Body of pancreas (tissue), 4 donors: ENCODE data around the gene COBL. TPM values are rescaled to one million over a fixed set of nuclear protein-coding genes. Genes with fewer than 3 reads are reported as not detected.

Experiments used
- ATAC-seq: fragments of 150-250 bp; one replicate; pipeline ENCODE4 v1.9.1; 2016
- DNase-seq, 4 donors: peaks; one replicate each; pipeline ENCODE4 v3.0.0-alpha.2; 2019
- H3K27ac ChIP-seq, 4 donors: fragments of 200-600 bp; sonication (generic); 1 replicate in 3 of 4; 2 replicates in 1 of 4; pipeline versions ENCODE4 v1.5.1 to v1.6.1; 2016 to 2019; ENCODE audit warnings: mild to moderate bottlenecking in 1 of 4, mixed read lengths in 1 of 4, moderate library complexity in 1 of 4
- H3K27me3 ChIP-seq, 2 donors: fragments of 200-600 bp; sonication (generic); one replicate each; pipeline ENCODE4 v1.6.0; 2016; ENCODE audit warnings: mild to moderate bottlenecking in 1 of 2
- H3K36me3 ChIP-seq, 2 donors: fragments of 200-600 bp; sonication (generic); replicated peaks in 1 of 2; 2 replicates each; pipeline ENCODE4 v1.5.1; 2016; ENCODE audit warnings: low read depth in 2 of 2; ENCODE audit not compliant: insufficient read depth in 1 of 2
- H3K4me1 ChIP-seq: fragments of 200-600 bp; sonication (generic); one replicate; pipeline ENCODE4 v1.6.0; 2016
- H3K4me3 ChIP-seq, 2 donors: fragments of 200-600 bp; sonication (generic); 1 replicate in 1 of 2; 2 replicates in 1 of 2; pipeline ENCODE4 v1.5.1; 2016 to 2019
- H3K9me3 ChIP-seq, 3 donors: fragments of 200-600 bp; sonication (generic); 1 replicate in 2 of 3; 2 replicates in 1 of 3; pipeline ENCODE4 v1.5.1; 2016
- CTCF ChIP-seq, 7 experiments: fragments of 450-650 bp in 4 of 7; fragments of 200-600 bp in 3 of 7; sonication (generic) in 3 of 7; IDR thresholded peaks; one replicate each; pipeline ENCODE4 v1.5.1; 2016 to 2019; ENCODE audit warnings: antibody characterized with exemption in 7 of 7
- POLR2A ChIP-seq, 3 donors: fragments of 450-650 bp; IDR thresholded peaks; one replicate each; pipeline ENCODE4 v1.6.1; 2016; ENCODE audit warnings: antibody characterized with exemption in 3 of 3, mild to moderate bottlenecking in 2 of 3
- WGBS, 2 donors: methylation state at CpG; one replicate each; pipeline ENCODE4 v1.1.5; 2017; 5-methylcytosine and 5-hydroxymethylcytosine counted together
- intact Hi-C: fragments of 100-400 bp; cut with DNase I; formaldehyde crosslinking; loops from one replicate; pipeline ENCODE4 v1.15.1; 2023
- total RNA-seq, 2 donors: library from RNA; depleted of rRNA; stranded (reverse); fragments of >200 nt; gene quantifications; one replicate each; pipeline ENCODE4 v1.1.0, GENCODE V29; 2016

The COBL gene
- total RNA-seq, 2 donors from 2014 or later = 22.3 to 25.4 TPM

- Histone ChIP-seq H3K27me3 (no peaks in the 10 kb centered on the region), H3K4me1 (peaks cover 11% of the 10 kb centered on the region), H3K36me3 (no peaks in the 10 kb centered on the region), H3K27ac (no peak overlapping the region), H3K9me3 (no peaks in the 10 kb centered on the region), H3K4me3 (no peak overlapping the region)
- intact Hi-C loops = no loop called here
- no peak for ATAC-seq
- TF ChIP-seq CTCF (IDR thresholded peaks at IDR 0.05) (no peak), POLR2A (IDR thresholded peaks at IDR 0.05) (no peak)
- WGBS, 2 donors = 90 to 94% methylated on average over 9 of the region's 9 CpGs
- DNase-seq = no peak
These were observed 9.8 kb downstream of the COBL start for GRCh38 chr7:51306761-51307160.

- no peaks in the 10 kb centered on the region for H3K9me3 ChIP-seq
- 76% methylated on average over 6 of the region's 6 CpGs for WGBS, 2 donors
- H3K27ac ChIP-seq = no peak overlapping the region
- ATAC-seq = no peak
- TF ChIP-seq POLR2A (IDR thresholded peaks at IDR 0.05) = no peak
- no peak for TF ChIP-seq CTCF (IDR thresholded peaks at IDR 0.05)
- no peaks in the 10 kb centered on the region for H3K36me3 ChIP-seq
- H3K27me3 ChIP-seq = no peaks in the 10 kb centered on the region
- no peak for DNase-seq
- peaks cover 11% of the 10 kb centered on the region for H3K4me1 ChIP-seq
- H3K4me3 ChIP-seq = no peak overlapping the region
- intact Hi-C loops = no loop called here
These were observed 11.9 kb downstream of the COBL start for GRCh38 chr7:51304729-51305128.

GRCh38 chr7:51303142-51303525 lies 13.5 kb downstream of the COBL start:
- 82 to 88% methylated on average over 10 of the region's 10 CpGs for WGBS, 2 donors
- no peaks in the 10 kb centered on the region for H3K36me3 ChIP-seq
- DNase-seq = no peak

GRCh38 chr7:51301806-51302205 lies 14.8 kb downstream of the COBL start:
- TF ChIP-seq CTCF (IDR thresholded peaks at IDR 0.05) = no peak
- TF ChIP-seq POLR2A (IDR thresholded peaks at IDR 0.05) = no peak
- intact Hi-C loops = no loop called here
- Histone ChIP-seq H3K36me3 (no peaks in the 10 kb centered on the region), H3K9me3 (no peaks in the 10 kb centered on the region), H3K27ac (no peak overlapping the region), H3K27me3 (no peaks in the 10 kb centered on the region), H3K4me1 (no peaks in the 10 kb centered on the region), H3K4me3 (no peak overlapping the region)
- 99% methylated on average over 4 of the region's 4 CpGs; no CpG with 5 or more reads in 1 of the 2 donors for WGBS, 2 donors
- no peak for DNase-seq
- ATAC-seq = no peak

More at GRCh38 chr7:51303142-51303525, 13.5 kb downstream of the COBL start:
- Histone ChIP-seq H3K9me3 (no peaks in the 10 kb centered on the region), H3K27me3 (no peaks in the 10 kb centered on the region), H3K4me3 (no peak overlapping the region), H3K27ac (peak overlapping the region in 3 of 4 donors; percentile 50 to 63 (median 52)), H3K4me1 (peaks cover 5% of the 10 kb centered on the region)
- no peak for ATAC-seq
- intact Hi-C loops = no loop called here
- no peak for TF ChIP-seq CTCF (IDR thresholded peaks at IDR 0.05)
- TF ChIP-seq POLR2A (IDR thresholded peaks at IDR 0.05) = no peak
